Left lung (tissue), 14 donors: ENCODE measurements around the gene OR2G3. TPM values are rescaled to one million over a fixed set of nuclear protein-coding genes. Genes with fewer than 3 reads are reported as not detected.

ENCODE experiments used
- ATAC-seq: fragments of 200-7000 bp; cut with Tn5 transposase; one replicate; pipeline ENCODE4 v1.9.1; 2020; ENCODE audit warnings: moderate library complexity
- DNase-seq, 4 donors: peaks; one replicate each; pipeline ENCODE4 v3.0.0-alpha.2; 2013 to 2020
- H3K27ac ChIP-seq, 2 donors: fragments of 200-600 bp; sonication (generic) in 1 of 2; one replicate each; pipeline versions ENCODE4 v1.5.0 to v1.8.0; 2020 to 2021
- H3K27me3 ChIP-seq, 2 donors: fragments of 200-600 bp; sonication (generic) in 1 of 2; one replicate each; pipeline versions ENCODE4 v1.5.0 to v1.8.0; 2020 to 2021
- H3K36me3 ChIP-seq, 2 donors: fragments of 200-600 bp; sonication (generic) in 1 of 2; one replicate each; pipeline versions ENCODE4 v1.5.0 to v1.8.0; 2020 to 2021
- H3K4me1 ChIP-seq, 2 donors: fragments of 200-600 bp; one replicate each; pipeline ENCODE4 v1.8.0; 2021
- H3K4me3 ChIP-seq, 2 donors: fragments of 200-600 bp; sonication (generic) in 1 of 2; one replicate each; pipeline versions ENCODE4 v1.5.0 to v1.8.0; 2020 to 2021; ENCODE audit warnings: mild to moderate bottlenecking in 1 of 2
- H3K9me3 ChIP-seq, 2 donors: fragments of 200-600 bp; sonication (generic) in 1 of 2; one replicate each; pipeline versions ENCODE4 v1.5.0 to v1.8.0; 2020 to 2021
- CTCF ChIP-seq, 2 donors: fragments of 200-600 bp; sonication (generic) in 1 of 2; IDR thresholded peaks; one replicate each; pipeline versions ENCODE4 v1.5.0 to v1.8.0; 2021; ENCODE audit warnings: antibody characterized with exemption in 2 of 2
- intact Hi-C, 2 donors: fragments of 100-400 bp; cut with DNase I; formaldehyde crosslinking; loops; one replicate each; pipeline versions ENCODE4 v1.11.2 to v1.14.2; 2022
- long read RNA-seq, 12 donors: library from polyadenylated mRNA in 2 of 12; unstranded in 2 of 12; transcript quantifications; one replicate each; pipeline ENCODE4 v2.0.0 and lab custom pipeline, GENCODE V29; 2019 to 2026
- polyA plus RNA-seq, 6 donors: library from polyadenylated mRNA; unstranded; fragments of 120-200 nt; gene quantifications; one replicate each; pipeline ENCODE4 v1.2.1, GENCODE V29; 2013; ENCODE audit not compliant: insufficient read length in 6 of 6
- total RNA-seq, 2 donors: library from RNA; stranded (reverse); fragmentation: NEBNext Ultra II Directional; extraction: Animal tissue kit (Norgen Biotek cat#: 25700); gene quantifications; one replicate each; pipeline ENCODE4 v1.2.1, GENCODE V29; 2021
- donor health status: DM: no; HTN: yes; CAD: no.
- donor health status: DM: no; HTN: no; CAD: no.

Gene OR2G3
- not detected for total RNA-seq
- not detected for polyA plus RNA-seq
- long read RNA-seq, donor 1, result 0 reads
- long read RNA-seq, donor 2, result 0 reads
- long read RNA-seq, donor 3, result 0 reads
- long read RNA-seq, donor 4, result 0 reads
- long read RNA-seq, donor 5, result 0 reads
- long read RNA-seq, donor 6, result 0 reads
- long read RNA-seq, donor 7, result 0 reads
- long read RNA-seq, donor 8, result 0 reads
- long read RNA-seq, donor 9, result 0 reads
- long read RNA-seq, donor 10, result 0 reads
- long read RNA-seq, donor 11, result 0 reads
- long read RNA-seq, donor 12, result 0 reads

GRCh38 chr1:247605286-247605685 lies at the start of gene OR2G3:
Gene OR2G3, plus strand, starts transcription at chr1:247605586. Its CDS starts 0 bp downstream, at chr1:247605586.
- no peak within 1 kb of the TSS for H3K27ac ChIP-seq
- no peaks in the 10 kb centered on the region for H3K4me1 ChIP-seq
- no peaks in the 10 kb centered on the region for H3K27me3 ChIP-seq
- TF ChIP-seq CTCF (IDR thresholded peaks at IDR 0.05), result no peak
- DNase-seq, result no peak
- H3K36me3 ChIP-seq, result no peaks in the 10 kb centered on the region
- no peak within 1 kb of the TSS for H3K4me3 ChIP-seq
- intact Hi-C loops, result no loop called here
- no peaks in the 10 kb centered on the region for H3K9me3 ChIP-seq
- ATAC-seq, result no peak

GRCh38 chr1:247557926-247558674 lies 47.3 kb upstream of the OR2G3 start:
- no peaks in the 10 kb centered on the region for H3K4me1 ChIP-seq
- DNase-seq (no peak), ATAC-seq (no peak)
- intact Hi-C loops, result no loop called here
- no peaks in the 10 kb centered on the region for H3K9me3 ChIP-seq
- H3K4me3 ChIP-seq, result no peak overlapping the region
- no peaks in the 10 kb centered on the region for H3K36me3 ChIP-seq
- H3K27ac ChIP-seq, result no peak overlapping the region
- no peak for TF ChIP-seq CTCF (IDR thresholded peaks at IDR 0.05)
- no peaks in the 10 kb centered on the region for H3K27me3 ChIP-seq

DNA sequence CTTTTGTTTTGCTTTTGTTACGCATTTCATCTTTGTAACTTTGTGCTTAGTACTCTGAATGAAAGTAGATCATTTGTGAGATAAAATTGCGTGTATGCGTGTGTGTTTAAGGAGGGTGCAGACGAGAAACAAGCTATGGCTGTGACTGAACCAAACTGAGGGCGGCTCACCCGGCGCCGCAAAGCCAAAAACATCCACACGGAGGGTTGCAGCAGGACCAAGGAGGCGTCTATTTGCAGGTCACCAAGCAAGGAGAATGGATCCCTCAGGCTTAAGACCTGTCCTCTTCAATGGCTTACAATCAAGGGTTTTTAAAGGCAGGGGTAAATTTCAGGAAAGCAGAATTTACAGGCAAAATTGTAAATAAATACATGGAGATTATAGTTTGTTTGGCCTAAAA lies 43.7 kb upstream of the OR2G3 start:
- Histone ChIP-seq H3K36me3 (no peaks in the 10 kb centered on the region), H3K4me3 (no peak overlapping the region), H3K4me1 (no peaks in the 10 kb centered on the region), H3K9me3 (no peaks in the 10 kb centered on the region), H3K27ac (no peak overlapping the region), H3K27me3 (no peaks in the 10 kb centered on the region)
- intact Hi-C loops, result no loop called here
- ATAC-seq, result no peak
- no peak for DNase-seq
- no peak for TF ChIP-seq CTCF (IDR thresholded peaks at IDR 0.05)

- Histone ChIP-seq H3K9me3 (no peaks in the 10 kb centered on the region), H3K4me3 (no peak overlapping the region), H3K4me1 (no peaks in the 10 kb centered on the region), H3K27ac (no peak overlapping the region), H3K36me3 (no peaks in the 10 kb centered on the region), H3K27me3 (no peaks in the 10 kb centered on the region)
- no peak for TF ChIP-seq CTCF (IDR thresholded peaks at IDR 0.05)
- intact Hi-C loops, result no loop called here
- DNase-seq (no peak), ATAC-seq (no peak)
Measured at GRCh38 chr1:247562198-247562597, 43.2 kb upstream of the OR2G3 start.

- DNase-seq (no peak), ATAC-seq (no peak)
- intact Hi-C loops, result no loop called here
- H3K27ac ChIP-seq, result no peak overlapping the region
- H3K9me3 ChIP-seq, result peaks cover 0 to 4% of the 10 kb centered on the region in 2 donors
- H3K36me3 ChIP-seq, result no peaks in the 10 kb centered on the region
- H3K4me1 ChIP-seq, result no peaks in the 10 kb centered on the region
- H3K27me3 ChIP-seq, result no peaks in the 10 kb centered on the region
- TF ChIP-seq CTCF (IDR thresholded peaks at IDR 0.05), result no peak
- H3K4me3 ChIP-seq, result no peak overlapping the region
Measured at GRCh38 chr1:247574236-247574635, 31.1 kb upstream of the OR2G3 start.
